Esophagus muscularis mucosa (tissue), 4 donors: Measurements from ENCODE around the gene PRKAG2. TPM values are rescaled to one million over a fixed set of nuclear protein-coding genes. Genes with fewer than 3 reads are reported as not detected.

Experiments
- DNase-seq: peaks from one replicate; pipeline ENCODE4 v3.0.0-alpha.2; 2017; ENCODE audit errors: extremely low spot score
- H3K27ac ChIP-seq, 4 donors: fragments of 200-600 bp; sonication (generic); replicated peaks in 1 of 4; 1 replicate in 3 of 4; 2 replicates in 1 of 4; pipeline ENCODE4 v1.5.1; 2016 to 2019; ENCODE audit warnings: mild to moderate bottlenecking in 1 of 4
- H3K27me3 ChIP-seq, 4 donors: fragments of 200-600 bp; sonication (generic); one replicate each; pipeline versions ENCODE4 v1.5.1 to v1.6.0; 2016 to 2019
- H3K36me3 ChIP-seq, 4 donors: fragments of 200-600 bp; sonication (generic); one replicate each; pipeline ENCODE4 v1.5.1; 2016 to 2019
- H3K4me1 ChIP-seq, 4 donors: fragments of 200-600 bp; sonication (generic); one replicate each; pipeline ENCODE4 v1.5.1; 2016 to 2019
- H3K4me3 ChIP-seq, 4 donors: fragments of 200-600 bp; sonication (generic); 1 replicate in 2 of 4; 2 replicates in 2 of 4; pipeline ENCODE4 v1.5.1; 2016 to 2019; ENCODE audit warnings: mild to moderate bottlenecking in 4 of 4, moderate library complexity in 1 of 4
- H3K9me3 ChIP-seq, 4 donors: fragments of 200-600 bp; sonication (generic); 1 replicate in 3 of 4; 2 replicates in 1 of 4; pipeline ENCODE4 v1.5.1; 2016 to 2019
- EP300 ChIP-seq: sonication (generic); formaldehyde crosslinking; IDR thresholded peaks from one replicate; pipeline ENCODE4 v1.6.1; 2017; ENCODE audit warnings: antibody characterized with exemption
- POLR2A ChIP-seq: fragments of 450-650 bp; IDR thresholded peaks from one replicate; pipeline ENCODE4 v1.6.1; 2017; ENCODE audit warnings: antibody characterized with exemption, moderate library complexity, mild to moderate bottlenecking, low read depth
- POLR2AphosphoS5 ChIP-seq, 2 donors: sonication (generic); formaldehyde crosslinking; IDR thresholded peaks; one replicate each; pipeline ENCODE4 v1.6.1; 2017; ENCODE audit warnings: antibody characterized with exemption in 2 of 2
- WGBS: methylation state at CpG from one replicate; pipeline ENCODE4 v1.1.5; 2018; 5-methylcytosine and 5-hydroxymethylcytosine counted together
- intact Hi-C: fragments of 100-400 bp; cut with DNase I; formaldehyde crosslinking; loops from one replicate; pipeline ENCODE4 v1.15.1; 2023
- total RNA-seq, 4 donors: library from RNA; depleted of rRNA; stranded (reverse); fragments of >200 nt; gene quantifications; one replicate each; pipeline versions ENCODE4 v1.1.0 to v1.2.1, GENCODE V29; 2016
- TF ChIP-seq, protein P1 (sequence below), 3 experiments: fragments of 200-600 bp in 2 of 3; fragments of 450-650 bp in 1 of 3; sonication (generic) in 2 of 3; IDR thresholded peaks; one replicate each; pipeline ENCODE4 v1.5.1; 2017 to 2019; ENCODE audit warnings: antibody characterized with exemption in 3 of 3, mild to moderate bottlenecking in 2 of 3, moderate library complexity in 1 of 3

Gene PRKAG2
- total RNA-seq, 4 donors from 2014 or later, result 51.3 to 97.2 (median 77.5) TPM

DNA sequence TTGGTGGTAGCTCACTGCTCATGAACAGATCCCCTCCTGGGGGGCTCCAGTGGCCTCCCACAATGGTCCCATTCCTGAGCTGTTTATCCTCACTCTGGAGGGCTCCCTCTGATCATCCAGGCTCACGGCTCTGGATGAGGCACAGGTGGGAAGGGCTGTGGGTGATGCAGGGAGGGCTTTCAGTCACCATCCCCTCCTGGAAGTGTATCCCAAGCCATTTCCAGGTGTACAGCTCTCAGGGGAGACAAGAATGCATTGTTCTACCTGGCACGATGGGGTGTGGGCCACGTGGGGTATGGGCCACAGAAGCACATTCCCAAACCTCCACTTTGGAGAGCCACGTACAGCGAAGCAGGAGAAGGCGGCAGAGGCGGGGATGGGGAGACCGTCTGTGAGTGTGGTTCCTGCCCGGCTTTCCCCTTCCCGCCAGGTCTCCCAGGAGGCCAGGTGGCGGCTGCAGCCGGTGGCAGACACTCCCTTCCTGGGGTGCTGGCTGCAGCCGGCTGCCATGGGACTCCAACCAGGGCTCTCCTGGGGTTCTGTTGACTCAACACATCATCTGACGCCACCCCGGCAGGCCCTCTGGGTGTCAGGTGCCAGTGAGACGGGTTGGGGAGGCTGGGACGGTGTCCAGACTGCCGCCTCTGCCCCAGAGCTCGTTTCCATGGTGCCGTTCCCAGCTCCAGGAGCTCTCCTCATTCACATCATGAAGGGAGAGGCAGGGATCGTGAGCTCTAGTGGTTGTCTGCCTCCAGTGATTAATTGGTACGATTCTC lies 187.5 kb downstream of the PRKAG2 start:
- Histone ChIP-seq H3K36me3 (no peaks in the 10 kb centered on the region), H3K27ac (peak overlapping the region; percentile 64 to 78 (median 75)), H3K4me1 (peaks cover 49 to 57% (median 53%) of the 10 kb centered on the region in 4 donors), H3K9me3 (no peaks in the 10 kb centered on the region), H3K27me3 (no peaks in the 10 kb centered on the region), H3K4me3 (no peak overlapping the region)
- no peak for DNase-seq
- intact Hi-C loops, result no loop called here
- 34% methylated on average over 5 of the region's 22 CpGs for WGBS
- TF ChIP-seq POLR2AphosphoS5 (IDR thresholded peaks at IDR 0.05) (peak in 1 of 2 donors; percentile 36), POLR2A (no peak), EP300 (no peak)
- TF ChIP-seq, protein P1, sequence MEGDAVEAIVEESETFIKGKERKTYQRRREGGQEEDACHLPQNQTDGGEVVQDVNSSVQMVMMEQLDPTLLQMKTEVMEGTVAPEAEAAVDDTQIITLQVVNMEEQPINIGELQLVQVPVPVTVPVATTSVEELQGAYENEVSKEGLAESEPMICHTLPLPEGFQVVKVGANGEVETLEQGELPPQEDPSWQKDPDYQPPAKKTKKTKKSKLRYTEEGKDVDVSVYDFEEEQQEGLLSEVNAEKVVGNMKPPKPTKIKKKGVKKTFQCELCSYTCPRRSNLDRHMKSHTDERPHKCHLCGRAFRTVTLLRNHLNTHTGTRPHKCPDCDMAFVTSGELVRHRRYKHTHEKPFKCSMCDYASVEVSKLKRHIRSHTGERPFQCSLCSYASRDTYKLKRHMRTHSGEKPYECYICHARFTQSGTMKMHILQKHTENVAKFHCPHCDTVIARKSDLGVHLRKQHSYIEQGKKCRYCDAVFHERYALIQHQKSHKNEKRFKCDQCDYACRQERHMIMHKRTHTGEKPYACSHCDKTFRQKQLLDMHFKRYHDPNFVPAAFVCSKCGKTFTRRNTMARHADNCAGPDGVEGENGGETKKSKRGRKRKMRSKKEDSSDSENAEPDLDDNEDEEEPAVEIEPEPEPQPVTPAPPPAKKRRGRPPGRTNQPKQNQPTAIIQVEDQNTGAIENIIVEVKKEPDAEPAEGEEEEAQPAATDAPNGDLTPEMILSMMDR (IDR thresholded peaks at IDR 0.05), result no peak

DNA sequence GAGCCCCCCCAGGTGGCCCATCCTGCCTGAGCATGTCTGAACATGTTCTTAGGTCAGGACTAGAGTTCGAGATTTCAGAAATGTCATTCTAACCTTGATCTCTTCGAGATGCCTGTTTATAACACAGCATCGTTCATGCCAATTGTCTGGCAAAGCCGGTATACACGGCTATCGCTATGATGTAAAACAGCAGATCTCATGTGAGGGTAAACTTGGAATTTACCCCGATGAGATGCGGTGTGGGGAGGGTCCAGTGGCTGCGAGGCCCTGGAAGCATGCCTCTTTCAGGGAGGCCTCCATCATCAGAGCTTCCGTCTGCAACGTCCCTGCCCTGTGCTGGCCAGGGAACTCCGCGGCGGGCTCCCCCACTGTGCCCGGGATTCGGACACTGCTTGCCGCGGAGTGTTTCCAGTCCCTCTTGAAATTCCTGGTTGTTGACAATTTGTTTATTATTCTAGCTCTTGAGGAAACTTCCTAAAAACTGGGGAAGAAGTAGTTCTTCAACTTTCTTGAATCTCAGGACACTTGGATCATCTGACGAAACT lies 188.6 kb downstream of the PRKAG2 start:
- TF ChIP-seq POLR2A, result no peak
- TF ChIP-seq POLR2AphosphoS5 (IDR thresholded peaks at IDR 0.05), result no peak
- no peak for TF ChIP-seq EP300
- TF ChIP-seq, protein P1 (IDR thresholded peaks at IDR 0.05), result no peak
- no peaks in the 10 kb centered on the region for H3K36me3 ChIP-seq
- DNase-seq, result no peak
- intact Hi-C loops, result no loop called here
- peaks cover 47 to 52% (median 48%) of the 10 kb centered on the region in 4 donors for H3K4me1 ChIP-seq
- 95% methylated on average over 19 of the region's 19 CpGs for WGBS
- no peaks in the 10 kb centered on the region for H3K27me3 ChIP-seq
- no peaks in the 10 kb centered on the region for H3K9me3 ChIP-seq
- H3K4me3 ChIP-seq, result no peak overlapping the region
- peak overlapping the region; percentile 64 to 78 (median 75) for H3K27ac ChIP-seq

DNA sequence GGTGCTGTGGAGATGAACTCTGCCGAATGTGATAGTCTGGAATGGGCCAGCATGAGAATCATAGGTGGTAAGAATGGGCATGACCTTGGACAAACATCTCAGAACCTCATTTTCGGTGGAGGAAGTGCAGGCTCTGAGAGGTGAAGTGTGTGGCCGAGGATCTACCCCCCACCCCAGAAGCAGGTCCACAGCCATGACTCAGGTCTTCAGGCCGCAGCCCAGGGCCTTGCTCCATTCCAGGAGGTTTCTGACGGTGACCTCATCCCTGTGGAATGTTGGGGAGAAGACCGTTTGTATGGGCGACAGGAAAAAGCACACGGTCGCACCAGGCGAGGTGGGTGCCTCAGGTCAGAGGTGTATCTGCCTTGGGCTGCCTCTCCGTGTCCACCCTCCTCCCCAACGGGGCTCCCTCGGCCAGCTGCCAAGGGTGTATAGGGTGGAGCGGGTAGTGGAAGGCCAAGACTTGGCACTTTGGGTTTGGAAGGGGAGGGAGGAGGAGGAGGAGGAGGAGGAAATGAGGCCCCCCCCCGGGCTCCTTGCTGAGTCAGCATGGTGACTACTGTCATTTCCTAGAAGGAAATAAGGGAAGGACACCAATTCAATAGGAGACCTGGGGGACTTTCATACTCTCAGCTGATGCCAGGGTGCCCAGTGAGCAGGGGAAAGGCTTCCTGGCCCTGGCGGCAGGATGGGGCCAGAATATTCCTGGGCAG lies 189.2 kb downstream of the PRKAG2 start:
- peak overlapping the region; percentile 64 to 78 (median 75) for H3K27ac ChIP-seq
- no peaks in the 10 kb centered on the region for H3K9me3 ChIP-seq
- peaks cover 47 to 55% (median 52%) of the 10 kb centered on the region in 4 donors for H3K4me1 ChIP-seq
- 45% methylated on average over 15 of the region's 16 CpGs for WGBS
- H3K36me3 ChIP-seq, result no peaks in the 10 kb centered on the region
- H3K27me3 ChIP-seq, result no peaks in the 10 kb centered on the region
- H3K4me3 ChIP-seq, result no peak overlapping the region
- TF ChIP-seq POLR2AphosphoS5 (IDR thresholded peaks at IDR 0.05) (peak; percentile 33 to 64), POLR2A (no peak)
- peak; percentile 95 for DNase-seq
- intact Hi-C loops, result no loop called here

DNA sequence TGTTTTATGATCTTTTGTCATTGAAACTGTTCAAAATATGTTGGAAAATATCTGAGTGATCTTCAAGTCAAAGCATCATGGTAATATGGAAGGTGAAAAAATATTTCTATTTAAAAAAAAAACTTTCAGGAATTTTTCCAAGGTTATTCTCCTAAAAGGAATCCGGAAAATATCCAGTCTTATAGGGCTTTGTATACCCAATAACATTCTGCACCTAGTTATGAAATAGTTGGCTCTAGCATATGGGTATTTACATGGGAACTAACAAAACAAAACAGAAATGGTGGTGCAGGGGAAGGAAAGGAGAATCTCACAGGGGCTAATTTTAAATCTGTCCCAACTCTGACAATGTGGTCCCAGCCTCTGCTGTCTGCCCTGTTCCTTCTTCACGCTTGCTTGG lies 190.1 kb downstream of the PRKAG2 start:
- Histone ChIP-seq H3K4me3 (no peak overlapping the region), H3K9me3 (no peaks in the 10 kb centered on the region), H3K36me3 (no peaks in the 10 kb centered on the region), H3K27ac (peak overlapping the region; percentile 64 to 78 (median 75)), H3K4me1 (peaks cover 42 to 59% (median 56%) of the 10 kb centered on the region in 4 donors), H3K27me3 (no peaks in the 10 kb centered on the region)
- DNase-seq, result no peak
- WGBS, result 72% methylated on average over 2 of the region's 2 CpGs
- TF ChIP-seq POLR2AphosphoS5 (IDR thresholded peaks at IDR 0.05) (no peak), POLR2A (no peak), EP300 (no peak)
- TF ChIP-seq, protein P1 (IDR thresholded peaks at IDR 0.05), result no peak
- intact Hi-C loops, result no loop called here
